Endothelial cell of umbilical vein (primary cell): Measurements from ENCODE around the gene SLC6A9. TPM values are rescaled to one million over a fixed set of nuclear protein-coding genes. Genes with fewer than 3 reads are reported as not detected.

Experiments
- BruUV-seq: library from RNA; stranded (reverse); fragments of 400-500 nt; replicated peaks from 2 replicates; lab custom pipeline; 2021; lab: Mats Ljungman, UMichigan
- CTCF ChIA-PET: fragments of 300-600, 350-600 bp; sonication (Branson Sonifier 250); formaldehyde crosslinking; loops from one replicate; lab custom pipeline; 2021; ENCODE audit warnings: antibody characterized with exemption, inconsistent platforms; lab: Charles Lee
- POLR2A ChIA-PET: fragments of 300-600, 350-600 bp; sonication (Branson Sonifier 250); formaldehyde crosslinking; loops from one replicate; lab custom pipeline; 2021; ENCODE audit warnings: antibody characterized with exemption, inconsistent platforms; lab: Charles Lee
- DNase-seq: peaks from one replicate; pipeline ENCODE4 v3.0.0-alpha.2; 2011; ENCODE audit warnings: low read depth, low spot score
- FAIRE-seq: peaks from 2 replicates; lab custom pipeline; 2011; peaks lifted over from hg19 to GRCh38; lab: Jason Lieb, UNC
- H2AFZ ChIP-seq: 2 replicates; pipeline ENCODE4 v1.6.0; 2012; ENCODE audit warnings: low read depth, low read length, control low read depth, inconsistent platforms
- H3K27ac ChIP-seq: 2 replicates; pipeline ENCODE4 v1.5.1; 2011; ENCODE audit warnings: low read depth, mild to moderate bottlenecking, control low read depth, low read length, moderate library complexity; ENCODE audit not compliant: insufficient read depth
- H3K27me3 ChIP-seq, 2 experiments: 2 replicates each; pipeline versions ENCODE4 v1.6.0 to v1.6.1; 2011; ENCODE audit warnings: low read length in 2 of 2, mixed read lengths in 1 of 2; ENCODE audit not compliant: control insufficient read depth in 2 of 2, insufficient read depth in 2 of 2
- H3K36me3 ChIP-seq, 2 experiments: 2 replicates in 1 of 2; 3 replicates in 1 of 2; pipeline ENCODE4 v1.5.1; 2011; ENCODE audit warnings: low read length in 2 of 2, mild to moderate bottlenecking in 1 of 2, moderate library complexity in 1 of 2; ENCODE audit not compliant: control insufficient read depth in 2 of 2, insufficient read depth in 2 of 2; ENCODE audit errors: extremely low read depth in 1 of 2
- H3K4me1 ChIP-seq: 3 replicates; pipeline ENCODE4 v1.5.1; 2011; ENCODE audit warnings: mild to moderate bottlenecking, low read length; ENCODE audit not compliant: control insufficient read depth, insufficient read depth; ENCODE audit errors: extremely low read depth
- H3K4me2 ChIP-seq: 2 replicates; pipeline ENCODE4 v1.6.1; 2011; ENCODE audit warnings: low read length, control low read depth, mixed read lengths; ENCODE audit not compliant: insufficient read depth
- H3K4me3 ChIP-seq, 3 experiments: fragments of 200-600 bp in 1 of 3; sonication (generic), shearing (Covaris generic) in 1 of 3; replicated peaks in 1 of 3; 2 replicates each; pipeline ENCODE4 v1.5.1; 2011 to 2016; ENCODE audit warnings: control low read depth in 3 of 3, low read length in 3 of 3, mild to moderate bottlenecking in 2 of 3, inconsistent platforms in 1 of 3, low read depth in 1 of 3, moderate library complexity in 1 of 3; ENCODE audit not compliant: insufficient read depth in 1 of 3
- H3K79me2 ChIP-seq: 2 replicates; pipeline ENCODE4 v1.6.0; 2012; ENCODE audit warnings: low read length, inconsistent platforms; ENCODE audit not compliant: control insufficient read depth, insufficient read depth
- H3K9ac ChIP-seq: replicated peaks from 2 replicates; pipeline ENCODE3; 2011; ENCODE audit warnings: low read length, control low read depth; ENCODE audit not compliant: insufficient read depth; ENCODE audit errors: extremely low read depth
- H3K9me1 ChIP-seq: replicated peaks from 3 replicates; pipeline ENCODE4 v1.6.0; 2011; ENCODE audit warnings: mild to moderate bottlenecking, low read length; ENCODE audit not compliant: control insufficient read depth, insufficient read depth; ENCODE audit errors: extremely low read depth
- H3K9me3 ChIP-seq: replicated peaks from 2 replicates; pipeline ENCODE4 v1.5.1; 2012; ENCODE audit warnings: low read length, inconsistent platforms; ENCODE audit not compliant: control insufficient read depth, insufficient read depth
- H4K20me1 ChIP-seq: replicated peaks from 2 replicates; pipeline ENCODE3; 2011; ENCODE audit warnings: mild to moderate bottlenecking, low read length; ENCODE audit not compliant: control insufficient read depth, insufficient read depth; ENCODE audit errors: extremely low read depth
- EZH2 ChIP-seq: IDR thresholded peaks from 2 replicates; pipeline ENCODE4 v1.6.1; 2012; ENCODE audit warnings: borderline replicate concordance, low read depth, mild to moderate bottlenecking, moderate library complexity, low read length, inconsistent platforms; ENCODE audit not compliant: severe bottlenecking
- FOS ChIP-seq: IDR thresholded peaks from 2 replicates; pipeline ENCODE4 v1.6.1; 2011; ENCODE audit warnings: mild to moderate bottlenecking, low read length, moderate library complexity, borderline replicate concordance; ENCODE audit not compliant: insufficient read depth
- GATA2 ChIP-seq: IDR thresholded peaks from 2 replicates; pipeline ENCODE4 v1.7.0; 2011; ENCODE audit warnings: low read depth, mild to moderate bottlenecking, moderate library complexity, mixed read lengths, low read length; ENCODE audit not compliant: insufficient read length, insufficient read depth
- JUN ChIP-seq: IDR thresholded peaks from 2 replicates; pipeline ENCODE4 v1.6.1; 2011; ENCODE audit warnings: borderline replicate concordance, low read depth; ENCODE audit not compliant: insufficient read length, insufficient read depth
- MYC ChIP-seq: IDR thresholded peaks from one replicate; pipeline ENCODE4 v1.6.1; 2011; ENCODE audit warnings: mild to moderate bottlenecking, low read depth, low read length
- POLR2A ChIP-seq: IDR thresholded peaks from 2 replicates; pipeline ENCODE4 v1.6.1; 2012; ENCODE audit warnings: low read depth, mild to moderate bottlenecking, control low read depth, low read length
- POLR2AphosphoS5 ChIP-seq: IDR thresholded peaks from 2 replicates; pipeline ENCODE4 v1.6.1; 2012; ENCODE audit warnings: low read depth, mild to moderate bottlenecking, control low read depth, low read length, moderate library complexity; ENCODE audit not compliant: insufficient read depth
- dilution Hi-C: fragments of 300-500 bp; cut with MboI; formaldehyde crosslinking; loops from one replicate; pipeline ENCODE4 v1.15.0; 2019; ENCODE audit warnings: low sequenced_read_pairs; ENCODE audit not compliant: extremely low pct_ligation_motif_present
- intact Hi-C: fragments of 100-400 bp; cut with micrococcal nuclease; formaldehyde crosslinking; loops from one replicate; pipeline ENCODE4 v1.10.0; 2022
- polyA plus RNA-seq, 4 experiments: library from polyadenylated mRNA; depleted of rRNA in 3 of 4; stranded (reverse) in 3 of 4; unstranded in 1 of 4; fragments of >200 nt; gene quantifications; 2 replicates each; pipeline versions ENCODE4 v1.2.1 to v1.2.3, GENCODE V29; 2011 to 2012; ENCODE audit warnings: missing spikeins in 1 of 4
- total RNA-seq: library from RNA; stranded (reverse); gene quantifications from 2 replicates; pipeline ENCODE4 v1.2.3, GENCODE V29; 2021
- TF ChIP-seq, protein P1 (sequence below), 2 donors: IDR thresholded peaks; 1 replicate in 1 of 2; 2 replicates in 1 of 2; pipeline ENCODE4 v1.5.1; 2011; ENCODE audit warnings: low read length in 2 of 2, mild to moderate bottlenecking in 2 of 2, moderate library complexity in 2 of 2, control low read depth in 1 of 2, inconsistent platforms in 1 of 2, low read depth in 1 of 2; ENCODE audit not compliant: insufficient read depth in 1 of 2; ENCODE audit errors: extremely low read depth in 1 of 2
- TF ChIP-seq, protein P2 (sequence below): IDR thresholded peaks from 2 replicates; pipeline ENCODE4 v1.6.1; 2011; ENCODE audit not compliant: insufficient read depth, insufficient read length

Gene SLC6A9
- total and polyA plus RNA-seq, 2 donors (not counting 3 experiments of a cell fraction or from before 2014, with no cell fraction given), result 0.80 to 1.5 TPM

DNA sequence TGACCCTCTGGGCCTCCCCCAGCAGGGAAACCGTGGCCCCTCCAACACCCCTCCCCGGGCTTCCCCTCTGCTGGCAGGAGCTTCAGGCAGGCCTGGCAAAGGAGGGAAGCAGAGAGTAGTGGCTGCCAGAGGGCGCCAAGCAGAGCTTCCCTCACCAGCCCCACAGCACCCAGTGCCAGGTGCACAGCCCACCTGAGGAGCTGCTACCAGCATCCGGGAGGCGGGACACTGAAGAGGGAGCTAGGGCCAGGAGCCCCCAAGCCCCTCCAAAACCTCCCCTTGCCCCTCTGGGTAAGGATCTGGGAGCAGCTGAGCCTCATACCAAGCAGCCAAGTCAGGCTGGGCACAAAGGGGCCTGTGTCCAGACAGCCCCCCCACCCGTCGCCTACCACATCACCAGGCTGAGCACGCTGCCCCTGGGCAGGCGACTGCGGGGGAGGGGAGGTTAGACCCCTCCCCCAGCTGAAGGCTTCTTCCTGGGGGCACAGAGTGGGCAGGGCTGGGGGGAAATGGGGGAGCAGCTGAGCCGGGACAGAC is 20.3 kb downstream of the SLC6A9 start:
- FAIRE-seq, result no peak
- Histone ChIP-seq H3K36me3 (no peaks in the 10 kb centered on the region), H2AFZ (no peak overlapping the region), H3K4me2 (no peak overlapping the region), H3K79me2 (no peaks in the 10 kb centered on the region), H3K4me3 (no peak overlapping the region), H4K20me1 (no peaks in the 10 kb centered on the region), H3K27me3 (peaks cover 0 to 4% of the 10 kb centered on the region in 2 experiments), H3K4me1 (no peaks in the 10 kb centered on the region), H3K27ac (no peak overlapping the region), H3K9me3 (no peaks in the 10 kb centered on the region), H3K9ac (no peak overlapping the region), H3K9me1 (no peaks in the 10 kb centered on the region)
- ChIA-PET CTCF (interaction anchor here (1.1 to 1.8 kb wide), 4 partner anchors 9 to 248 kb away, joined by 3 to 11 read pairs (median 4); no protein-coding TSS in a partner anchor), POLR2A (no interaction called here)
- intact Hi-C loops, result no loop called here
- dilution Hi-C loops, result no loop called here
- DNase-seq, result no peak
- no TSS peak for BruUV-seq
- TF ChIP-seq MYC (no peak), GATA2 (no peak), EZH2 (no peak), FOS (no peak), JUN (no peak), POLR2A (no peak), POLR2AphosphoS5 (no peak)
- TF ChIP-seq, protein P1, sequence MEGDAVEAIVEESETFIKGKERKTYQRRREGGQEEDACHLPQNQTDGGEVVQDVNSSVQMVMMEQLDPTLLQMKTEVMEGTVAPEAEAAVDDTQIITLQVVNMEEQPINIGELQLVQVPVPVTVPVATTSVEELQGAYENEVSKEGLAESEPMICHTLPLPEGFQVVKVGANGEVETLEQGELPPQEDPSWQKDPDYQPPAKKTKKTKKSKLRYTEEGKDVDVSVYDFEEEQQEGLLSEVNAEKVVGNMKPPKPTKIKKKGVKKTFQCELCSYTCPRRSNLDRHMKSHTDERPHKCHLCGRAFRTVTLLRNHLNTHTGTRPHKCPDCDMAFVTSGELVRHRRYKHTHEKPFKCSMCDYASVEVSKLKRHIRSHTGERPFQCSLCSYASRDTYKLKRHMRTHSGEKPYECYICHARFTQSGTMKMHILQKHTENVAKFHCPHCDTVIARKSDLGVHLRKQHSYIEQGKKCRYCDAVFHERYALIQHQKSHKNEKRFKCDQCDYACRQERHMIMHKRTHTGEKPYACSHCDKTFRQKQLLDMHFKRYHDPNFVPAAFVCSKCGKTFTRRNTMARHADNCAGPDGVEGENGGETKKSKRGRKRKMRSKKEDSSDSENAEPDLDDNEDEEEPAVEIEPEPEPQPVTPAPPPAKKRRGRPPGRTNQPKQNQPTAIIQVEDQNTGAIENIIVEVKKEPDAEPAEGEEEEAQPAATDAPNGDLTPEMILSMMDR (IDR thresholded peaks at IDR 0.05; ENCODE audit: extremely low read depth in 1 of 2, insufficient read depth in 1 of 2, low read depth in 1 of 2, low read length in 2 of 2), result no peak
- TF ChIP-seq, protein P2, sequence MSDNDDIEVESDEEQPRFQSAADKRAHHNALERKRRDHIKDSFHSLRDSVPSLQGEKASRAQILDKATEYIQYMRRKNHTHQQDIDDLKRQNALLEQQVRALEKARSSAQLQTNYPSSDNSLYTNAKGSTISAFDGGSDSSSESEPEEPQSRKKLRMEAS, result no peak
